Activated CD4-positive, alpha-beta T cell treated with anti-CD3 and anti-CD28 coated beads, Interleukin-2, Interleukin-6, amounts not matched to agents 100 ng/mL and 50 ng/mL, durations not matched to agents 16 hours and 8 hours (primary cell): Measurements from ENCODE around the gene CNTN5.
"Not testable (repeated sequence)": the region's sequence is repeated elsewhere in the genome, so short reads cannot be mapped to it uniquely, and the experiment has no call there.

ENCODE experiments used
- DNase-seq: peaks from one replicate; pipeline ENCODE4 v3.0.0-alpha.2; 2020

CNTN5 gene

GRCh38 chr11:99812516-99812915, 791.8 kb downstream of the CNTN5 start:
- DNase-seq = no peak

GRCh38 chr11:99814021-99814420, 793.3 kb downstream of the CNTN5 start:
- no peak for DNase-seq

- DNase-seq = no peak
Measured at GRCh38 chr11:99814738-99815137, 794.0 kb downstream of the CNTN5 start.

DNA sequence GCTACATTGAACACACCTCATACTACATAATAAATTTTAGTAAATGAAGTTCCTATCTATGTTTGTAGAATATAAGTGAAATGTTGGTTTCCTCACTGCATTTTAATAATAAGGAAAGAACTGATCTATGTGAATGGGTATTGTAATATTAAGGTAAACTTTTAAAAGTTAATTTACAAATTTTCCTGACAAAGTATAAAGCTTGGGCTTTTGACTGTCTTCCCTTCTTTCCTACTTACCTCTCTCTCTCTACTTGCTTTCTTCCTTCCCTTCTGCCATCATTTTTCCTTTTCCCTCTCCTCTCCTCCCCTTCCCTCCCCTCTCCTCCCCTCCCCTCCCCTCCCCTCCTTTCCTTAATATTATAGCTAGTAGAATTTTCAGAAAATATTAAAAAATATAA, 798.2 kb downstream of the CNTN5 start:
- DNase-seq = no peak

- no peak for DNase-seq
Measured at GRCh38 chr11:99822846-99823565, 802.3 kb downstream of the CNTN5 start.

GRCh38 chr11:99836739-99837138, 816.0 kb downstream of the CNTN5 start:
- not testable (repeated sequence) for DNase-seq

GRCh38 chr11:99841885-99842284, 821.1 kb downstream of the CNTN5 start:
- no peak for DNase-seq

DNA sequence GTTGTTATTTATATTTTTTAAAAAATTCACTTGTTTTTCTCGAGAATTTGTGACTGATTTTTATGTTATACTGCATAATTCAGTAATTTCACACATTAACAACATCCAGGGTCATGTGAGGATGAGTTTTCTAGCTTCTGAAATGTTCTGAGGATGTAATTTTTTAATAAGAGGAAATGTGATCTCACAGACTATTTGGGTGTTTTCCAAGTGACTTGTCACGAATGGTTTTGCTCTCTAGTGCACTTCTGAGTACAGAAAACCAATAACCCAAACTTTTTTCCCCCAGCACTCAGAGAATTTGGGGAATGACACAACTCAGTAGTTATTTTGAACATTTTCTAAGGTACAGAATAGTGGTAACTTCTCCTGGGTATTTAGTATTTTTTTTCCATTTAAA, 845.2 kb downstream of the CNTN5 start:
- DNase-seq = no peak

DNA sequence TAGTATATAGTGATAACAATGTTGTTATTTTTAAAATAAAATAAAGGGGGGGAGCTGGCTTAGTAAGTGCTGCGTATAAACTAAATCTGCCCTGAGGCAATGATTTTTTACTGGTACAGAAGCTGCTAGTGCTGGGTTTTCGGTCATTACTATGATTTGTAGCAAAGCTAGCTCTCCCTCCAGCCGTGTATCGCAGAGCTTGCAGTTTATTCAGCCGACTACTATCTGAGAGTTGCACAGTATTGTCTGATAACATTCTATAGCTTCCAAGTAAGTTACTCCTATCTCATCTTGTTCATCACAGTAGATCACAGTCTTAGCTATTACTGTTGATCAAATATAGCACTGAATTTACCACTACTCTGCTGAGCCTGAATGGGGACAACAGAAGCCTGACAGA, 860.9 kb downstream of the CNTN5 start:
- DNase-seq = no peak

- DNase-seq = no peak
Measured at GRCh38 chr11:99884750-99885149, 864.0 kb downstream of the CNTN5 start.

- DNase-seq = no peak
Measured at GRCh38 chr11:99887481-99887880, 866.7 kb downstream of the CNTN5 start.

DNA sequence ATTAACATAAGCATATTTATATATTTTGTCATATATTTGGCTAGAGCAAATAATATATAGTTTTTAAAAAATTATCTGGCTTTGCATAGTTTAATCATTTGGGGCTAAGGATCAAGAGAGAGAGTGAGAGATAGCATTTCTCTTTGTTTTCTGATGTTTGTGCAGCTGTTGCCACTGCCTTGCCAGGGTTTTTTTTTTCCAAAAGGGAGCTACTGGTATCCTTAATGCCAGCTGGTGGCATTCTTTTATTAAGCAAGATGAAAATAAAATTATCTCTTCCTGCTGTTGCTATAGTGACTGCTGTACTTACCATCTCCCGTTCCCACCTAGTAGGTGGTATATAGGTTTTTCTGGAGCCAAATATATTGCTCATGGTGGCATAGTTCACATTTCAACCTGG, 873.1 kb downstream of the CNTN5 start:
- no peak for DNase-seq

- DNase-seq = no peak
Measured at GRCh38 chr11:99901175-99901574, 880.4 kb downstream of the CNTN5 start.

DNA sequence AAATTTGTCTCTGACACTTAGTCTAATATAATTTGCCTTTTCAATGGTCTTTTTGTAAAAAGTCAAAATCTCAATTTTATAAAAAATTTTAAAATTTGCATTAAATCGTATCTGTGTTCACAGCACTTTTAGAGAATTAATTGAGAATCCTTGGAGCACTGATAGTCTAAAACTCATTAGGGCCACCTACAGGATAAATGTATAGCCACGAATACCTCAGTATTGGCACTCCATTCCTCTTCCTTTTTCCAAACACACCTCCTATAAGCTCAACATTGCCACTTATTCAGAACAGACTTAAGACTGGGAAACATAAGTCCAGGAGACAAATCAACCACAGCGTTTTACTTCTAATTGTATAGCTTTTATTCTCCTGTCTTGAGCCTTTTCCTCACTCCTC, 890.4 kb downstream of the CNTN5 start:
- DNase-seq = no peak

DNA sequence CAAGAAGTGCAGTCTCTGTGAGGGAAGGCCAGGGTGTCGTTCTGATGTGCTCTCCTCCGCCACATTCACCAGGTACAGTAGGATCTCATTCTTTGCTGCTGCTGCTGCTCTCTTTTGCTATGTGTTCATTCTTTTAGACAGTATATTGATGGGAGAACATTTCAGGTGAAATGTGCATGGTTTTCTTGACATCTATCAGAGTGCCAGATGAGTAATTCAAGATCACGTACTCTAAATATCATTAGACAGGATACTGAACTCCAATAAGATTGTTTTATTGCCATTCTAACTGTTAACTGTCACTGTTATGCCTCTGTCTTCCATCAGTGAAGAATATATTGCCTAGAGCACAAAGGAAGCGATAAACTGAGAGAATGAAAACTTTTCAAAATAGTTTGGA, 895.3 kb downstream of the CNTN5 start:
- DNase-seq = no peak

DNA sequence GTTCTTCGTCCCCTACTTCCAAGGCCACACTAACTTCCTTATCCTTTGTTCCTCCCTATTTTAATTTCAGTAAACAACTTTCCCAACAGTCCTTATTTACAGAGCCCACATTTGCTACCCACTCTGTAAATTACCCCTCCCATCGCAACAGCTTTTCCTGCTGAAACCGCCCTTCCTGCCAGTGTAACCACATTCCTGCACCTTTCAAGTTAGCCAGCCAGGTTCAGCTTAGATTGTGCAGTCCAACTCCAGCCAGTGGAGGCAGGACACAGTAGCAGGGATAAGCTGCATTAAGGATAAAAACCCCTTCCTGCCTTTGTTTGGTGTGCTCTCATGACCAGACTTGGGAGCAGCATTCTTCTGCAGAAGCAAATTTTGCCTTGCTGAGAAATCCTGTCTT, 898.0 kb downstream of the CNTN5 start:
- DNase-seq = no peak

- no peak for DNase-seq
Measured at GRCh38 chr11:99920956-99921355, 900.2 kb downstream of the CNTN5 start.

- DNase-seq = no peak
Measured at GRCh38 chr11:99925968-99926367, 905.2 kb downstream of the CNTN5 start.

GRCh38 chr11:99932684-99933083, 911.9 kb downstream of the CNTN5 start:
- DNase-seq = no peak

DNA sequence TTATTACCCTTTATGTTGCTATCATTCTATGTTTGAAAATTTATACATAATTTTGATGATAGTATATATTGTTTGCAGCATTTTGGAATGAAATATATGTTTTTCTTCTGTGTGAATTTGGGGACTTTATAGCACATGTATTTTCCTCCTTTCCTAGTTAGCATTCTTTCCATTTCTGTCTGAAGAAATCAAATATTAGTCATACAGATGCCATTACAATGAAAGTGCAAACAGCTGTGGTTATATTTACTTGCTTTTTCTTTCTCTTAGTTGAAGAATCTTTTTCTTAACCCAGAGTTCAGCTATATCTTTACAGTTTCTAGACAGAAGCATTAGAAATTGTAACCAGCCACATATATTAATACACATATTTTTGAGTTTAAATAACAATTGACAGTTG, 913.3 kb downstream of the CNTN5 start:
- no peak for DNase-seq

DNA sequence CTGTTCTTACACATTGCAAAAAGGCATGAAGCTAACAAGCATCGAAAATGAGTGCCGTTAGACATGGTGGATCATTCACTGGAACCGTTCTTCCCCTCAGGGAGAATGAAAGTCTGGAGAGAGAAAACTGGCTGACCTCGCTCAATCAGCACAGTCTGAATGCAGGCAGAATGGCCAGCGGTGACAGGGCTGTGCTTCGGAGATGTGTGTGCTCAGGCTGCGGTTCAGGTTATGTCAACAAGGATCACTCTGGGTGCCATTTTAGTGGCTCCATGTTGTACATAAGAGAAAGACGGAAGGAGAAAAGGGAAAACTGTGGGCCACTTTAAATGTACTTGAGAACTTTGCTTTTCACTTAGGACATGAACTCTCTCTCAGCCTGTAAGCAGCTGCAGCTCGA, 916.6 kb downstream of the CNTN5 start:
- DNase-seq = no peak

- DNase-seq = no peak
Measured at GRCh38 chr11:99952816-99953215, 932.1 kb downstream of the CNTN5 start.

GRCh38 chr11:99960536-99960935, 939.8 kb downstream of the CNTN5 start:
- no peak for DNase-seq

DNA sequence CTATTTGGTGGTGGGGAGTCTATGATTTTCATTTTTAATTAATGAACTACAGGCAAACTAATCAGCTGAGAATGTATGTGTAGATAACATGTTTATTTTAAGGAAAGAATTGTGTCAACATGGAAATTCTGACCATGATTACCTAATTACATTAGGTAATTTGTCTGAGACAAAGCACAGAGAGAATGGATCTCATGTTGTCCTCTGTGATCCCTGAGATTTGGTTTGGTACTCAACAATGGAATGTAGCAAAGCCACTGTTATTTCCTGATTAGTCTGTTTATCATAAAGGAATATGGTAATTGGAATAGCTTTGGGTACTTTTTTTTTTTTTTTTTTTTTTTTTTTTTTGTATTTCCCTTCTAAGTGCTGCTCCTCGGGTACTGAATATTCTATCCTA, 947.6 kb downstream of the CNTN5 start:
- no peak for DNase-seq

DNA sequence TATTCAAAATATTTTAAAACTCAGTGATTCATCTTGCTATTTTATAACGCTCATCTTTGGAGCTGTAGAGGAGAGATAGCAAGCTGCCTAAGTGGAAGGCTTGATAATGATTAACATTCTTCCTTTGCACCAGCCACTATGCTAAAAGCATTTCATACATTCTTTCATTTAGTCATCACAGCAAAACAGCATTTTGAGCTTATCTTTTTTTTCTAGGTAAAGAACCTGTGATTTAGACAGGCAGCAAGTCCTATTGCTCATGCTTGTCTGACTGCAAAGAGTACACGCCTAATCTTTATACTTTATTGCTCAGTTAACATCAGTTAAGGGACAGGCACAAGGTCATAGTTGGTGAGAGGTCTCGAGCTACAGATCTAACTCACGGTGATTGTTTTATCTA, 953.2 kb downstream of the CNTN5 start:
- no peak for DNase-seq

GRCh38 chr11:99979042-99979441, 958.3 kb downstream of the CNTN5 start:
- DNase-seq = no peak
